Brain pericyte (primary cell): ENCODE data around the gene CBX6.

ENCODE experiments used
- DNase-seq: peaks from one replicate; pipeline ENCODE4 v3.0.0-alpha.2; 2012; ENCODE audit warnings: low read depth, low spot score

Gene CBX6

GRCh38 chr22:38873469-38874411 lies 1.7 kb upstream of the CBX6 start:
- DNase-seq: no peak

GRCh38 chr22:38872831-38873248 lies 824 bp upstream of the CBX6 start:
- DNase-seq: no peak

GRCh38 chr22:38871360-38872171 lies 450 bp downstream of the CBX6 start:
- no peak for DNase-seq

GRCh38 chr22:38870791-38871359 lies 1.1 kb downstream of the CBX6 start:
- DNase-seq: no peak

DNA sequence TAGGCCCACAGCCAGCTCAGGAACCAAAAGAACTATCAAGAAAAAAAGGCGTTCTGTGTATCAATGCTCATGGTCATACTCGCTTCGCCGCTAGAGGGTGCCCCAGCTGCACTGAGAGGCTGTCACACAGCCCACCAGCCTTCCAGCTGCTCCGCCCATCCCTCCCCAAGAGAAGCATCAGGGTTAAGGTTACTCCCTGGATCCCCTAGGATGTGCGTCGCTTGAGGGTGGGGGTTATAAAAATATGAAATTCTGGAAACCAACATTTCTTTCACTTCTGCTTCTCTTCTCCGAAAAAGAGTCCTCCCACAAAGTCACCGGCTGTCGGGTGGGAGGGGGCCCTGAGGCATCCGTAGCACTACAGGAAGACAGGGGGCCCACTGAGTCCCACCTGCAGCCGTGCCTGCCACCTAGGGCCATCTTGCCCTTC lies 1.7 kb downstream of the CBX6 start:
- DNase-seq: peak; percentile 38

DNA sequence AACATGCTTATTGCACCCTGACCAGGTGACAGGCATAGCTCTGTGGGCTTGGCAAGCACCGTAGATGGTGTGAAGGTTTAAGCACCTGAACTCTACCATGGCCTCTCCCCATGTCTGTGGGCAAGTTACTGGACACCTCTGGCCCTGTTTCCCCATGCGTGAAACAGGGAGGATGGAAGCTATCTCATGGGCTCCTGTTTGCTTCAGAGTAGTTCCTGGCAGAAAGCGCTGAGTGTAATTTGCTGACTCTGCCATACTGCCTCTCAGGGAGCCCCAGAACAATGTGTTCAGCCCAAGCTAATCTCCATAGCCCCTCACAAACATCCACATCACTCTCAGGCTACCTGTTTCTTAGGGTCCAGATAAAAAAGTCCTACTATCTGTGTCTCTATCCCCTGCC lies 2.4 kb downstream of the CBX6 start:
- DNase-seq: no peak

- DNase-seq: no peak
Observed at GRCh38 chr22:38868886-38869381, 3.1 kb downstream of the CBX6 start.

- DNase-seq: no peak
Observed at GRCh38 chr22:38868286-38868721, 3.7 kb downstream of the CBX6 start.

- DNase-seq: no peak
Observed at GRCh38 chr22:38867471-38868285, 4.3 kb downstream of the CBX6 start.

DNA sequence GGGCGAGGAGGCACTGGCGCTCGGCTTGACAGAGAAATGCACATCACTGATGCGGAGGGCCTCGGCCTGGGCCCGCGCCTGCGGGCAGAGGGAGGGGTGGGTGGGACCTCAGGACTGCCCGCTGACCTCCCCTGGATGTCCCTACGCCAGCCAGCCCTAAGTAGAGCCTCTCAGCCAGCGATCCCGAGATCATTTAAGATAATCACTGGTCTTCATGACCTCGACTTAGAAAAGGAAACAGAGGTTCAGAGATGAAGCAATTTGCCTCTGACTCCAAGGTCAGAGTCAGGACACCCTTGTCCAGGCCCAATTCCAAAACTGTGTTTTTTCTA lies 4.9 kb downstream of the CBX6 start:
- no peak for DNase-seq

- DNase-seq: no peak
Observed at GRCh38 chr22:38866399-38867123, 5.5 kb downstream of the CBX6 start.

- no peak for DNase-seq
Observed at GRCh38 chr22:38866024-38866398, 6.0 kb downstream of the CBX6 start.

DNA sequence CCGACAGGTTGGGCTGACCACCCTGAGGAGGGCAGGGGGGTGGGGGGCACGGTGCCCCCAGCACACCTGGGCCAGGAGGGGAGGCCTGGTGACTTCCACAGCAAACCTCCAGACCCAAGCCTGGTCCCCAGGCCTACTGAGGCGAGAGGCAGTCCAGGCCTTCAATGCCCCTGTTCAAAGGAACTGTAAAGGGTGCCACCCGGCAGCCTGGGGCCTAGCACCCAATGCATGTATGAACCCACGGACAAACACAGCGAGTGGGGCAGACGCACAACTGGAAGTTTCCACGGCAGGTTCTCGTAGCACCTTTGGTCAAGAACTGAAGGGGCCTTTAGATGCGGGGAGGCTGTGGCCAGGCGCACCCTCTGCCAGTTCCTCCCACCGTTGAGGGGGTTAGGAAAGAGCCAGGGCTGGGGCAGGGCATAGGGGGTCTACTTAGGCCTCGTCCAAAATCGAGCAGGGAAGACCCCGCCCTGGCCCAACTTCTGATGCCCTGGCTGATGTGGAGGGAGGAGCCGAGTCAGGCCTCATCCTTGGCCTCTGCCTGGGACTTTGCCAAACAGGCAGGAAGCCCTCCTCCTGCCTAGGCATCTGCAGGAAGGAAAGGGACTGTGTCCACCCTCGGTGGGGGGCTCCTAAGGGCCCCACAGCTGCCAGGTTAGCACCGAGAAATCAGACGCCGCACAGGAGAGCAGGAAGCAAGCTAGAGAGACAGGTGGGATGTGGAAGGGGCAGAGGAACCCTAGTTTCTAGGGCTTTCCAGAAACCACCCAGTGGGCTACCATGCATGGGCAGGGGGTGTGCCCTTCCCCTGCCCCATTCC lies 6.6 kb downstream of the CBX6 start:
- DNase-seq: no peak

DNA sequence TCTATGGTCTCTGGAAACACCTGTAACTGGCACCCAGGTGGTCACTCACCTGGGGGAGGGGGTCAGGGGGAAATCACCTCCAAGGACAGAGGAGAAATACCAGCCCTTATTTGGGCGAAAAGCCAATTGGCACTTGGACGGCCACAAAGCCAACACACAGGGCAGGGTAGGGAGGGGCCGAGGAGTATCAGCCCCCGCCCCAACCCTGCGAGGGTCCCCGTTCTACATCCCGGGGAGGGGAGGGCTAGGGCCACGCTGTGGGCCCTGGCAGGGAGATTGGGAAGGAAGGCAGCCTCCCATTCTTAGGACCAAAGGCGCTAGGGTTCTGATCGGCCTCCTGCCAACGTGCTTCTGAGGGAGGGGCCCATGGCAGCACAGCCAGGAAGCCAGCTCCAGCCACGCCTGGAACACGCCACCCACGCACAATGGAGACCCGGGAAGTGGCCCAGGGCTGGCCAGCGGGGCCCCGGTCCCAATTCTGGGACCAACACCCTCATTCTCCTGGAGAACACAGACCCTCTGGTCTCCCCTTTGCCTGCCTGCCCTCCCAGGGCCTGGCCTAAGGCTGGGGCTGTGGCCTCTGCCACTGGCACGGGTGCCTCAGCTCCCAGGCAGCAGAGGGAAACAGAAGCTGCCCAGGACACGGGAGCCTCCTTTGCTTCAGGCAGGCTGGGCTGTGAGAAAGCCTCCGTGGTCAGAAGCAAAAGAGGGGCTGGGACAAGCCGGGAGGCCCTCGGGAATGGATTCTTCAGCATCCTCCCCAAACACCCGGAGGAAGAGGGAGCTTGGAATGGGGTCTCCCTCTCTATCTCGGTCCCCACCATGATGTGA lies 7.4 kb downstream of the CBX6 start:
- DNase-seq: no peak

DNA sequence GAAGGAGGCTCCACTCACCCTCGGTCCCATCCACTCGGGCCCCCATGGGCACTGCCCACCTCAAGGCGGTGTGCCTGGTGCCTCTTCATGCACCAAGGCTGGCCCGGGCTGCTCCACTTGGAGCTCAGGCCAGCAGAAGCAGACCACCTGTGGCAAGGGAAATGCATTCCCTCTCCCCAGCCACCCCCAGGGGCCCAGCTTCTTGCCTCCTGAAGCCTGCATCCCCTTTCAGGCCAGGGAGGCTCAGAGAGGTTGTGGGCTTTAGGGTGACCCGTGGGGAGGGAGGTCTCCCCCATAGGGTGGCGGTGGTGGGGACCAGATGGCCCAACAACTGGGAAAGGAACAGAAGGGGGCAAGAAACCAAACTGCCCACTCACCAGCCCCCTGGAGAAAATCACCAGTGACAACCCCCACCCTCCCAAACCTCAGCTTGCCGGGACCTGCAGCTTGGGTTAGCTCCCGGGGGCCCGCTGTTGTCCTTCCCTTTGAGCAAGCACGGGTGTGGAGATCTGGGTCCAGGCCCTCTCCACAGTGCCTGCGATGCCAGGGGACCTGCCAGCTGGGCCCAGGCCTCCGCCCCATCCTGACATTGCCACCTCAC lies 8.4 kb downstream of the CBX6 start:
- no peak for DNase-seq

- DNase-seq: no peak
Observed at GRCh38 chr22:38862375-38863329, 9.4 kb downstream of the CBX6 start.

DNA sequence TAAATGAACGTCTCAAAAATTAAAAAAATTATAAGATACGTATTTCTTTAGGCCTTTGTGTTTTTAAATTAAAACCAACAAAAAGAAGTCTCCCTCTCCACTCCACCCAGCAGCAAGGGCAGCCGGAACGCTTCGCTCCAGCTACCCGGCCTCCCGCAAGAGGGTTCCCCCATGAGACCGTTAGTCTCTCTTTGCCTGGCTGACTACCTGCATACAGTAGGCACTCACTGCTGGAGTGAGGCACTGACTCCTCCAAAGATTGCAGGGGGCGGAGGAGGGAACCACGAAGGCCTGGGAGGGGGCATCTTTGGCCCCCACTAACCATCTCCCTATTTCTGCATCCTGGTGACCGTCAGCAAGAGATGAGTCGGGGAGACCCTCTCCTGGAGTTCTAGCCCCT lies 10.1 kb downstream of the CBX6 start:
- no peak for DNase-seq
